Naive B cell (primary cell): ENCODE data around the gene GNG4. TPM values are rescaled to one million over a fixed set of nuclear protein-coding genes. Genes with fewer than 3 reads are reported as not detected.
"Not testable (repeated sequence)": the region's sequence is repeated elsewhere in the genome, so short reads cannot be mapped to it uniquely, and the experiment has no call there.

ENCODE experiments used
- ATAC-seq, 2 donors: fragments of 150-1000 bp; cut with Tn5 transposase; 2 replicates each; pipeline ENCODE4 v1.10.0; 2021; ENCODE audit warnings: low read depth in 2 of 2, mild to moderate bottlenecking in 2 of 2, moderate library complexity in 2 of 2
- DNase-seq: peaks from one replicate; pipeline ENCODE4 v3.0.0; 2022
- H3K27ac Mint-ChIP-seq, 6 donors: one replicate each; pipeline ENCODE4 v1.8.0; 2020 to 2022; ENCODE audit warnings: mild to moderate bottlenecking in 6 of 6, mixed read lengths in 6 of 6, moderate library complexity in 5 of 6, inconsistent platforms in 2 of 6
- H3K27me3 Mint-ChIP-seq, 3 donors: one replicate each; pipeline ENCODE4 v1.8.0; 2021 to 2022; ENCODE audit warnings: mixed read lengths in 3 of 3, mild to moderate bottlenecking in 1 of 3
- H3K36me3 Mint-ChIP-seq, 2 donors: one replicate each; pipeline ENCODE4 v1.8.0; 2020 to 2022; ENCODE audit warnings: mixed read lengths in 2 of 2, inconsistent platforms in 1 of 2, mild to moderate bottlenecking in 1 of 2
- H3K4me1 Mint-ChIP-seq, 3 donors: one replicate each; pipeline ENCODE4 v1.8.0; 2020 to 2022; ENCODE audit warnings: mixed read lengths in 3 of 3, inconsistent platforms in 1 of 3, mild to moderate bottlenecking in 1 of 3, moderate library complexity in 1 of 3
- H3K4me3 Mint-ChIP-seq, 8 donors: one replicate each; pipeline ENCODE4 v1.8.0; 2020 to 2022; ENCODE audit warnings: mild to moderate bottlenecking in 8 of 8, mixed read lengths in 8 of 8, moderate library complexity in 8 of 8, inconsistent platforms in 2 of 8
- H3K9me3 Mint-ChIP-seq, 7 donors: one replicate each; pipeline ENCODE4 v1.8.0; 2020 to 2022; ENCODE audit warnings: mixed read lengths in 7 of 7, mild to moderate bottlenecking in 5 of 7, inconsistent platforms in 2 of 7, moderate library complexity in 1 of 7
- polyA plus RNA-seq, 6 donors: library from polyadenylated mRNA; unstranded; fragments of 300-500 nt; fragmentation: Illumina TruSeq; gene quantifications; one replicate each; pipeline ENCODE4 v1.2.3, GENCODE V29; 2021; ENCODE audit warnings: low read depth in 6 of 6

Gene GNG4
- polyA plus RNA-seq, 6 donors from 2014 or later, result not detected

GRCh38 chr1:235644693-235645305 is 4.8 kb downstream of the GNG4 start:
- Mint-ChIP-seq H3K27ac (no peak overlapping the region), H3K27me3 (peaks cover 55 to 80% (median 75%) of the 10 kb centered on the region in 3 donors), H3K9me3 (peaks cover 0 to 4% (median 0%) of the 10 kb centered on the region in 7 donors), H3K4me1 (peaks cover 11 to 27% (median 26%) of the 10 kb centered on the region in 3 donors), H3K4me3 (peak overlapping the region in 1 of 8 donors; percentile 25), H3K36me3 (peaks cover 0 to 18% of the 10 kb centered on the region in 2 donors)
- ATAC-seq (no peak), DNase-seq (no peak)

DNA sequence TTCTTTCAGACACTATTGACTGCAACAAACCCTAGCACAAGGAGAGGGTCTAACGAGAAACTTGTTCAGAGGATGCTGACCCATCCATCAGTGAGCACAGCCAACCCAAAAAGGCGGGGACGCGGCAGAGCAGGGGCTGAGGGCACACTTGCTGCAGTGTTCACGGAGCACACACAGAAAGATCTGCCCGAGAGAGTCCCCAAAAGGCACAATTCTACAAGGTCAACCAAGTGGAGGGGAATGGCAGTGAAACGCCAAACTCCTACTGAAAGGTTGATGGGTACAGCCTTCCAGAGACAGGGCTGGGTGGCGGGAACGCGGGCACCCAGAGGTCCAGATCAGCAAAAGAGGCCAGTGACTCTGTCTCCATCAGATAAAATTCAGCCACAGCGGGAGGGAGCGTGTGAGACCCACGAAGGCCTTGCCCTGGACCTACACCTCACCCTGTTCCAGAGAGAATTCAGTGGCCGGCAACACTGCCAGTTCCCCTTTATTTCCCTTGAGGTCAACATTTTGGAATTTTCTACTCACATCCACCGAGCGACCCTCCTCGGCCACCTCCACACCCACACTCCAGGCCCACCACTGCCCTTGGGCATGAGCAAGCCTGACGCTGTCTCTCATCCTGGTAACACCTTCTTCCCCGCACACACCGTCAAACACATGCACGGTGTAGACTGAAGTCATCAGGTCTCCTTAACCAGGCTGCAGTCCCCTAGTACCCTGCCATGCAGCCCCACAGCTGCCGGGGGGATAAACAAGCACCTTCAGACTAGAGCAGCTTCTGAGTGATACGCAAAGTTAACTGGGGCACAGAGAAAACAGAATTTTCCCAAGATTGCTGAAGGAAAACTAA is 5.5 kb downstream of the GNG4 start:
- Mint-ChIP-seq H3K4me3 (peak overlapping the region in 1 of 8 donors; percentile 0), H3K4me1 (peaks cover 11 to 26% (median 25%) of the 10 kb centered on the region in 3 donors), H3K27ac (no peak overlapping the region), H3K36me3 (peaks cover 0 to 18% of the 10 kb centered on the region in 2 donors), H3K27me3 (peaks cover 54 to 81% (median 80%) of the 10 kb centered on the region in 3 donors), H3K9me3 (peaks cover 0 to 4% (median 0%) of the 10 kb centered on the region in 7 donors)
- no peak for ATAC-seq
- no peak for DNase-seq

DNA sequence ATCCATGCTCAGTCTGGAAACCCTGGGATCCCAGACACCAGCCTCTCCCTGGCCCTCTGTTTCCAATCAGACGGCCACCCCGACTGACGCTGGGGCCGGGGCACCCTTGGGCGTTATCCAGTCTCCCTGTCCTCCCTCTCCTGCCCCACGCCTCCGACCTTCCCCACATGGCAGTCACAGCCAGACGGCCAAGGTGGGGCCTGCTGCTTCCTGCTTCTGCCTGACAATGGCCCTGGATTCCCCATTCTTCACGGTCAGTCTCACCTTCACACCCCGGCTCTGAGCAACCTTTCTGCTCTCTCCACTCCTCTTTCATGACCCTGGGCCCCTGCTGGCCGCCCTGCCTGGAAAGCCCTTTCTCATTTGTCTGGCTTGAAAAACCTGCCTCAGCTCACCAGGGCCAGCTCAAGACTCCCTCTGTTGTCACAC is 6.6 kb downstream of the GNG4 start:
- Mint-ChIP-seq H3K4me3 (peak overlapping the region in 7 of 8 donors; percentile 0 to 83 (median 58)), H3K9me3 (peaks cover 0 to 4% (median 0%) of the 10 kb centered on the region in 7 donors), H3K27ac (peak overlapping the region in 3 of 6 donors; percentile 4 to 57 (median 48)), H3K27me3 (peaks cover 49 to 77% (median 69%) of the 10 kb centered on the region in 3 donors), H3K4me1 (peaks cover 7 to 17% (median 16%) of the 10 kb centered on the region in 3 donors), H3K36me3 (peaks cover 0 to 18% of the 10 kb centered on the region in 2 donors)
- ATAC-seq (no peak), DNase-seq (no peak)

GRCh38 chr1:235642011-235642942 is 7.3 kb downstream of the GNG4 start:
- Mint-ChIP-seq H3K4me3 (peak overlapping the region; percentile 33 to 90 (median 81)), H3K4me1 (peaks cover 7 to 17% (median 16%) of the 10 kb centered on the region in 3 donors), H3K36me3 (peaks cover 0 to 18% of the 10 kb centered on the region in 2 donors), H3K9me3 (peaks cover 0 to 4% (median 0%) of the 10 kb centered on the region in 7 donors), H3K27ac (peak overlapping the region in 4 of 6 donors; percentile 35 to 71 (median 51)), H3K27me3 (peaks cover 46 to 74% (median 66%) of the 10 kb centered on the region in 3 donors)
- ATAC-seq, result peak; percentile 61 to 72
- peak; percentile 23 for DNase-seq

GRCh38 chr1:235640580-235640979 is 9.0 kb downstream of the GNG4 start:
- DNase-seq, result no peak
- Mint-ChIP-seq H3K4me1 (peaks cover 7 to 17% (median 16%) of the 10 kb centered on the region in 3 donors), H3K4me3 (no peak overlapping the region), H3K9me3 (peaks cover 0 to 2% (median 0%) of the 10 kb centered on the region in 7 donors), H3K36me3 (peaks cover 0 to 18% of the 10 kb centered on the region in 2 donors), H3K27ac (no peak overlapping the region), H3K27me3 (peaks cover 36 to 61% (median 58%) of the 10 kb centered on the region in 3 donors)
- no peak for ATAC-seq

- Mint-ChIP-seq H3K9me3 (peaks cover 0 to 2% (median 0%) of the 10 kb centered on the region in 7 donors), H3K27ac (peak overlapping the region in 2 of 6 donors; percentile 25 to 44), H3K36me3 (peaks cover 0 to 18% of the 10 kb centered on the region in 2 donors), H3K27me3 (peaks cover 30 to 51% (median 47%) of the 10 kb centered on the region in 3 donors), H3K4me3 (no peak overlapping the region), H3K4me1 (peaks cover 7 to 17% (median 16%) of the 10 kb centered on the region in 3 donors)
- ATAC-seq, result no peak
- DNase-seq, result no peak
These were observed 10.1 kb downstream of the GNG4 start for GRCh38 chr1:235639226-235640205.

- peaks cover 26 to 51% (median 38%) of the 10 kb centered on the region in 3 donors for H3K27me3 Mint-ChIP-seq
- ATAC-seq, H3K9me3 Mint-ChIP-seq, DNase-seq, H3K4me3 Mint-ChIP-seq, H3K27ac Mint-ChIP-seq: not testable (repeated sequence)
- peaks cover 0 to 16% of the 10 kb centered on the region in 2 donors for H3K36me3 Mint-ChIP-seq
- peaks cover 7 to 19% (median 17%) of the 10 kb centered on the region in 3 donors for H3K4me1 Mint-ChIP-seq
These were observed 11.0 kb downstream of the GNG4 start for GRCh38 chr1:235638612-235639011.

DNA sequence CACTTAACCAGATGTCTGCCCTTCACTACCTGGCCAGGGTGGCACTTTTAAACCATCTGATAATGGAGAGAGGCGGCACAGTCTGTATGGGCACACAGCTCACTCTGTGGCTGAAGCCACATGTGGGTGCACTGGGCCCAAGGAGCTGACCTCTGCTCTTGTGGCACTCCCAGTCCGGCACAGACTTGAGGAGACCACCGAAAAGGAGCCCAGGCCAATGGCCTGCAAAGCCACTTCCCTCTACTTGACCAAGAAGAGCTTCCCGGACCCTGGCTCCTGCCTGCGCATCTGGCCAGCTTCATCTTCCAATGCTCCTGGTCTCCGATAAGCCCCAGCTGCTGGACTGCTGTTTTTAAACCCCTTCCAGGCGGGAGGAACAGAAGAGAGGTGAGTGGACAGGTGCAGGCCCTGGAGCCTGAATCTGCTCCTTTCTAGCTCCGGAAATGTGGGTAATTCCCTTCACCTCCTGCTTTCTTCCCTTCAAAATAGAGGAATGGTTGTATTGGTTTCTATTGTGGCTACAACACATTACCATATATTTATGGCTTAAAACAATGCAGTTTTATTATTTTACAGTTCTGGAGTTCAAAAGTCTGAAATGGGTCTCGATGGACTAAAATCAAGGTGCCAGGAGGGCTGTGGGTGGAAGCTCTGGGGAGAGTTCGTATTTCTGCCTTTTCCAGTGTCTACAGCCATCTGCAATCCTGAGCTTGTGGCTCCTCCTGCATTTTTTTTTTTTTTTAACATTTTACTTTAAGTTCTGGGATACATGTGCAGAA is 11.6 kb downstream of the GNG4 start:
- Mint-ChIP-seq H3K27ac (no peak overlapping the region), H3K9me3 (no peaks in the 10 kb centered on the region), H3K4me3 (no peak overlapping the region), H3K4me1 (peaks cover 9 to 18% (median 15%) of the 10 kb centered on the region in 3 donors), H3K27me3 (peaks cover 23 to 49% (median 32%) of the 10 kb centered on the region in 3 donors), H3K36me3 (peaks cover 0 to 10% of the 10 kb centered on the region in 2 donors)
- DNase-seq, result no peak
- ATAC-seq, result no peak

DNA sequence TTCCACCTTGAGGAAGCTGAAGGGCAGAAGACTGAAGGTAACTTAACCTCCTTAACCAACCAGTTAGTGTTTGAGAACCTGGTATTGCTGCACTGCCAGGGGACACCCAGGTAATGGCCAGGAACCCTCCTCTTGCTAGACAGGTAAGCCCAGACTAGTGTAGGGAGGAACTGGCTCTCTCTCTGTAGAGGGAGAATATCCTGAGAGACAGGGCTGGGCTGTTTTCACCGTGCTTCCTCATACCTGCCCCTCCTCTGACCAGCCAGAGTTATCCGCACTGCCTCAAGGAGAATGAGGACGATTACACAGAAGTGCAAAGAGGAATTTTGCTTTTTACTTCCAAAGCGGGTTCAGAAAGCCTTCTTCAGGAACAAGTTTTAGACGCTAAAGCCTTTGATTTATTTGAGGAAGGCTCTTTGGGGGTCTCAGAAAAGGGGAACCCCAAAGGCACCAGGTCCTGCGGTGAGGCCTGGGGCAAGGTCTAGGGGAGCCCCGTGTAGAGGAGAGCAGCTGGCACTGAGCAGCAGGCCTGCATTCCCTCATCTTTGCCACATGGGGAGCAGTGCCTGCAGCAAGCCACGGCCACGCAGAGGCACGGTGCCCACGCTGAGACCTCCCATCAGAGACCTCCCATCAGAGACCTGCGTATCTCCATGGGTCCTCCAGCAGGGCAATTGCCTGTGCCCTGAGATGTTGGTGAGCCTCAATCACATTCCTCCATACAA is 13.5 kb downstream of the GNG4 start:
- H3K36me3 Mint-ChIP-seq, result no peaks in the 10 kb centered on the region
- peaks cover 6 to 14% (median 11%) of the 10 kb centered on the region in 3 donors for H3K4me1 Mint-ChIP-seq
- DNase-seq, result no peak
- ATAC-seq, result no peak
- H3K27ac Mint-ChIP-seq, result peak overlapping the region in 1 of 6 donors; percentile 44
- H3K9me3 Mint-ChIP-seq, result no peaks in the 10 kb centered on the region
- H3K27me3 Mint-ChIP-seq, result peaks cover 17 to 52% (median 24%) of the 10 kb centered on the region in 3 donors
- no peak overlapping the region for H3K4me3 Mint-ChIP-seq

DNA sequence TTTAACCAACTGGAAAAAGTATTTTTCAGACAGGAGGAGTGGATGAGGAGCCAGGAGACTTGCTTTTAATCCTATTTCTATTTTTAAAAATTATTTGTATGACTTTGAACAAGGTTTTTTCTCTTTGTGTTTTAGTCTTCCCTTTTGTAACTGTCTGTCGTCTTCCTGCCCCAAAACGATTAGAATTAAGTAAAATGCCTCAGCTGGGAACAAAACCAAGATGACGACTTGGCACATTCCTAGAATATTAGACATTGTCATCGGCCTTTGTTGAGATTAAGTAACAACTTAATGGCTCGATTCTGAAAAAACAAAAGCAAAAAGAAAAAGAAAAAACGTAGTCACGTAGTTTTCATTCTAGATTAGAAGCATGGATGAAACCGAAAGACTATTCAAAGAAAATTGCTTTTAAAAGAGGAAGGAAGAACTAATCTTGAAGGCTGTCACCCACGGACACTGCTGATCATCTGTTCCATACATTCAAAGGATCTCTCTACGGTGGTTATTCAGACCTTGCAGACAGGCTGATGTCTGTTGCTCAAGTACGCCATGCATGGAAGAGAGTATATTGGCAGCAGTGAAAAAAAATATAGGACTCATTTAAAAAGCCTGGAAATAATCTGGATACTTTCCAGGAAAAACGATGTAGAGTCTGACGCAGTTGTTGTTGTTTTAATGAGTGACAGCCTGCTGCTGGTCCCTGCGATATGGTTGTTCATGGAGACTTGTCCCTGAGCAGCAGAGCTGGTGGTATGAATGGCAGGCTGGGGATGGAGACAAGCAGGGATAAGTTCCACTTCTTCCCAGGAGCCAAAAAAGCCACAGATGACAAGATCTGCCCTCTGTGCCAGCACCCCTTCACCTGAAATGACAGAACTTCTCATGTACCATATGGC is 16.8 kb downstream of the GNG4 start:
- H3K27ac Mint-ChIP-seq, result peak overlapping the region in 3 of 6 donors; percentile 41 to 69 (median 59)
- ATAC-seq (peak; percentile 37 to 41), DNase-seq (no peak)
- no peaks in the 10 kb centered on the region for H3K9me3 Mint-ChIP-seq
- peak overlapping the region; percentile 42 to 79 (median 66) for H3K4me3 Mint-ChIP-seq
- peaks cover 13 to 61% (median 23%) of the 10 kb centered on the region in 3 donors for H3K27me3 Mint-ChIP-seq
- no peaks in the 10 kb centered on the region for H3K36me3 Mint-ChIP-seq
- H3K4me1 Mint-ChIP-seq, result peaks cover 6 to 14% (median 11%) of the 10 kb centered on the region in 3 donors
